HuH-7 (cell line): Measurements from ENCODE around the gene RAB6C.
"Not testable (repeated sequence)": the region's sequence is repeated elsewhere in the genome, so short reads cannot be mapped to it uniquely, and the experiment has no call there.

Experiments used
- DNase-seq: peaks from one replicate; pipeline ENCODE4 v3.0.0; 2011; ENCODE audit warnings: low spot score

Gene RAB6C

DNA sequence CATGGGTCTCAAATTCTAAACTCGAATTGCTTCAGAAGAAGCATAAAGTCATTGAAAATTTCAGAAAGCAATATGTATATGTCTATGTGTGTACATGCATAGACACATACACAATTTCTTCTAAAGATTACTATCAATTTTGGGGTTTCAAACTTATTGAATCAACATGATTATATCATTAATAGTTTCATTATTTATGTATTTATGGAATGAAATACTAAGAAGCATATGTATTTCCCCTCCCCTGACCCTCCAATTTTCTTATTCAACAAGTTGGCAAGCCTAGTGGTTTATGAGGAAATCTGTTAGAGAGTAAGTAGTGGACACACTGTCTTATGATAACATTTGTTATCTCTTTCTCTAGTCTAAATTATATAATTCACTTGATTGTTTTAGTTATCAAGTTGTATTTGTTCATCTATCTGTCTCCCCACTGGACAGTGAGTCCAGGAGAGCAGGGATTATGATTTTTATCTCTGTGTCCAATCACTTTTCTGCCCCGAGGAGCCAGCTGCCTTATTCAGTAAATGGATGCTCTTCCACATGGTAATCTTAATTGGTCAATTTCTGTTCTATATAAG, 17.3 kb downstream of the RAB6C start:
- not testable (repeated sequence) for DNase-seq

DNA sequence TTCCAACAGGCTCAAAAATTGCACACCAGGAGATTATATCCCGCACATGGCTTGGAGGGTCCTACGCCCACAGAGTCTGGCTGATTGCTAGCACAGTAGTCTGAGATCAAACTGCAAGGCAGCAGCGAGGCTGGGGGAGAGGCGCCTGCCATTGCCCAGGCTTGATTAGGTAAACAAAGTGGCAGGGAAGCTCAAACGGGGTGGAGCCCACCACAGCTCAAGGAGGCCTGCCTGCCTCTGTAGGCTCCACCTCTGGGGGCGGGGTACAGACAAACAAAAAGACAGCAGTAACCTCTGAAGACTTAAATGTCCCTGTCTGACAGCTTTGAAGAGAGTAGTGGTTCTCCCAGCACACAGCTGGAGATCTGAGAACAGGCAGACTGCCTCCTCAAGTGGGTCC, 19.3 kb downstream of the RAB6C start:
- DNase-seq = not testable (repeated sequence)

DNA sequence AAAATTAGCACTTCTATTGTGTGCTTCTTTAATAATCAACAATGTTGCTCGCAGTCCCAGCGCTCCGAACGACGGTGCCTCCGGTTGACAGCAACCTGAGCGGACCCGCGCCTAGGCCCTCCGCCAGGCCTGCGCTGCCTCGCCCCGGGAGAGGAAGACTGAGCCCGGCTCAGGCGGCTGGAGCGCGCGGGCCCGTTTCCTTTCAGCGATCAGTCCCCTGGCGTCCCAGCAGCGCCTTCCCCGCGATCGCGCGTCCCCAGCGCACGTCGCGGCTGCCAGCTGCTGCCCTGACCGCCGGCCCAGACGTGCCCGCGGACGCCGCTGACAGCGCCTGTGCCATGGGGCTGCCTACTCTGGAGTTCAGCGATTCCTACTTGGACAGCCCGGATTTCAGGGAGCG, 26.4 kb downstream of the RAB6C start:
- not testable (repeated sequence) for DNase-seq

DNA sequence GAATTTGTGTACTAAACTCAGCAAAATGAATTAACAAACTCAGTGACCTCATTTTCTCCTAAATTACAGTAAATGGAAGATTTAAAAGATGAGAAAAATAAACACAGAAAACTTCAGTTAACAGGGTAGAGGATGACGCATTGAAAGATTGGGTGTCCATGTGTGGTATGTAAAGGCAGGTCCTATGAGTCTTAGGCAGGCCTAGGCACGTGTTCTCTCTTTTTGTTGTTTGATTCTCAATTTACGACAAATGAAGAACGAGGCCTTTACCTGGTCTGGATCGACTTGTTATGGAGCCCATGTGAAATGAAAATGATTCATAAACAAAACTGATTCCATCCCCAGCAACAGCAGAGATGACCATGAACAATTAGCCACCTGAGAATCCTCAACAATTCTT, 37.2 kb downstream of the RAB6C start:
- not testable (repeated sequence) for DNase-seq

DNA sequence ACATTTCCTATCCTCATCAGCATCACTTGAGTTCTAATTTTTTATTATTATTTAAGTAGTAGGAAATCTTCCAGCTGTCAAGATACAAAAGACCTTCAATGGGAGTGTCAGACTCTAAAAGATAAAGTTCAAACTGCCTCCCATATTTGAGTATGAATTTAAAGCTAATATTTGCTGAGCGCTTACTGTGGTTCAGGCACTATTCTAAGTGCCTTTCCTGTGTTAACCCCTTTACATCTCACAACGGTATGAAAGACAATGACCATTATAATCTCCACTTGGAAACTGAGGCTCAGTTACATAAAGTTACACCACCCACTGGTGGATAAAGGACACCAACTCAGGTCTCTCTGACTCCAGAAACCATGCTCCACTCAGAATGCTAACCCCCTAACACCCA, 39.9 kb downstream of the RAB6C start:
- no peak for DNase-seq

DNA sequence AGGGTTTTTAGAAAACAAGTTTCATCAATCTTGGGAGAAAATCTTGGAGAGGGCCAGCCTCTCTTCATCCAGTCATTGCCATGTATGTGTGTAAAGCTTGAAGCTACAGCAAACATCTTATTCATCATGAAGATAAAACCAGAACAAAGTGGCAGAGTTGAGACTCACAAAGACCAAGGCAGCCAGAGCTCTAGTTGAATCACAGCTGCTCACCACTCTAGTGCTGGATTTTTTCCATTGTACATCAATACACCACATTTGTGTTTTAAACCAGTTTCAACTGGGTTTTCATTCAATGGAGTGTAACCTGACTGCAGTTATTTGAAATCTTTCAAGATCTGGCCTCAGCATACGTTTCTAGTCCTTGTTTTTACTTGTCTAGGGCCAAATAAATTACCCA, 40.6 kb downstream of the RAB6C start:
- not testable (repeated sequence) for DNase-seq

DNA sequence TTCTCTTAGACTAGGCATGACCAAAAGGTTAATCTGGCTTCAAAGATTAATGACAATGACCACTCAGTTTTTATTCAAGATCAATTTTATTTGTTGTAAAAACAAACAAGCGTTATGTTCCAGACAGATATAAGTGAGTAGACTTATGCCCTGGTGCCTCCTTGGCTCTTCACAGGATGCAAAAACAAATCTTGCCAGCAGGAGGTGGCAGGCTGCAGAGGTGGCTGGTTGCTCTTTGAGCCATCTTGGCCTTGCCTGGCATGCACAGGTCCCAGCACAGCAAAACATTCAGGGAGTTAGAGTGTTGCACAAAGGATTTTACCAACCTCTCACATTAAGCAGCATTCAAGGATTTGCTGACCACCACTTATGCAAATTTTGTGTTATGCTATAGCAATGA, 46.5 kb downstream of the RAB6C start:
- not testable (repeated sequence) for DNase-seq
